Measurements from ENCODE around the gene CDCP2.

- no peak for TF ChIP-seq CTCF (IDR thresholded peaks at IDR 0.05)
- TF ChIP-seq POLR2A (IDR thresholded peaks at IDR 0.05): no peak
- no peak for TF ChIP-seq POLR2AphosphoS5 (IDR thresholded peaks at IDR 0.05)
These were observed 27.3 kb downstream of the CDCP2 start for GRCh38 chr1:54125386-54126070.
